IMR-90 (cell line): Measurements from ENCODE around the gene APOA4.

Source experiments
- BHLHE40 ChIP-seq: fragments of 150-350 bp; IDR thresholded peaks from 2 replicates; pipeline ENCODE4 v1.6.1; 2016; ENCODE audit warnings: mild to moderate bottlenecking, low read depth, low read length
- CTCF ChIP-seq: conservative IDR thresholded peaks from 2 replicates; pipeline ENCODE4 v1.5.1; 2012; ENCODE audit warnings: mild to moderate bottlenecking, low read depth, low read length, improper control_type of control experiment
- FOS ChIP-seq: fragments of 150-350 bp; IDR thresholded peaks from 2 replicates; pipeline ENCODE4 v1.6.1; 2016; ENCODE audit warnings: low read depth, low read length
- MXI1 ChIP-seq: IDR thresholded peaks from 2 replicates; pipeline ENCODE4 v1.6.1; 2012; ENCODE audit warnings: low read depth, mild to moderate bottlenecking, low read length, moderate library complexity, borderline replicate concordance
- POLR2A ChIP-seq: IDR thresholded peaks from 2 replicates; pipeline ENCODE4 v1.6.1; 2012; ENCODE audit warnings: mild to moderate bottlenecking, low read depth, low read length
- RCOR1 ChIP-seq: IDR thresholded peaks from 2 replicates; pipeline ENCODE4 v1.6.1; 2012; ENCODE audit warnings: mild to moderate bottlenecking, low read length, improper control_type of control experiment; ENCODE audit not compliant: insufficient replicate concordance
- RFX5 ChIP-seq: IDR thresholded peaks from 2 replicates; pipeline ENCODE4 v1.8.0; 2012; ENCODE audit warnings: low read depth, mild to moderate bottlenecking, low read length, moderate library complexity
- SMC3 ChIP-seq: fragments of 150-350 bp; IDR thresholded peaks from 2 replicates; pipeline ENCODE4 v1.6.1; 2016; ENCODE audit warnings: low read depth, mild to moderate bottlenecking, antibody characterized with exemption, low read length, moderate library complexity
- TF ChIP-seq, protein P1 (sequence below): fragments of 150-350 bp; IDR thresholded peaks from 2 replicates; pipeline ENCODE4 v1.6.1; 2017; ENCODE audit warnings: mild to moderate bottlenecking, antibody characterized with exemption, low read length, low read depth
- TF ChIP-seq, protein P2 (sequence below): fragments of 150-350 bp; IDR thresholded peaks from 2 replicates; pipeline ENCODE4 v1.6.1; 2016; ENCODE audit warnings: low read depth, mild to moderate bottlenecking, low read length, moderate library complexity, borderline replicate concordance

DNA sequence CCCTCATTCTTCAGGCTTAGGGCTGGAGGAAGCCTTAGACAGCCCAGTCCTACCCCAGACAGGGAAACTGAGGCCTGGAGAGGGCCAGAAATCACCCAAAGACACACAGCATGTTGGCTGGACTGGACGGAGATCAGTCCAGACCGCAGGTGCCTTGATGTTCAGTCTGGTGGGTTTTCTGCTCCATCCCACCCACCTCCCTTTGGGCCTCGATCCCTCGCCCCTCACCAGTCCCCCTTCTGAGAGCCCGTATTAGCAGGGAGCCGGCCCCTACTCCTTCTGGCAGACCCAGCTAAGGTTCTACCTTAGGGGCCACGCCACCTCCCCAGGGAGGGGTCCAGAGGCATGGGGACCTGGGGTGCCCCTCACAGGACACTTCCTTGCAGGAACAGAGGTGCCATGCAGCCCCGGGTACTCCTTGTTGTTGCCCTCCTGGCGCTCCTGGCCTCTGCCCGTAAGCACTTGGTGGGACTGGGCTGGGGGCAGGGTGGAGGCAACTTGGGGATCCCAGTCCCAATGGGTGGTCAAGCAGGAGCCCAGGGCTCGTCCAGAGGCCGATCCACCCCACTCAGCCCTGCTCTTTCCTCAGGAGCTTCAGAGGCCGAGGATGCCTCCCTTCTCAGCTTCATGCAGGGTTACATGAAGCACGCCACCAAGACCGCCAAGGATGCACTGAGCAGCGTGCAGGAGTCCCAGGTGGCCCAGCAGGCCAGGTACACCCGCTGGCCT lies 7.2 kb upstream of the APOA4 start:
- no peak for TF ChIP-seq CTCF
- no peak for TF ChIP-seq FOS
- no peak for TF ChIP-seq MXI1
- no peak for TF ChIP-seq RCOR1
- TF ChIP-seq SMC3: no peak
- no peak for TF ChIP-seq POLR2A
- TF ChIP-seq RFX5: no peak
- no peak for TF ChIP-seq BHLHE40
- TF ChIP-seq, protein P1, sequence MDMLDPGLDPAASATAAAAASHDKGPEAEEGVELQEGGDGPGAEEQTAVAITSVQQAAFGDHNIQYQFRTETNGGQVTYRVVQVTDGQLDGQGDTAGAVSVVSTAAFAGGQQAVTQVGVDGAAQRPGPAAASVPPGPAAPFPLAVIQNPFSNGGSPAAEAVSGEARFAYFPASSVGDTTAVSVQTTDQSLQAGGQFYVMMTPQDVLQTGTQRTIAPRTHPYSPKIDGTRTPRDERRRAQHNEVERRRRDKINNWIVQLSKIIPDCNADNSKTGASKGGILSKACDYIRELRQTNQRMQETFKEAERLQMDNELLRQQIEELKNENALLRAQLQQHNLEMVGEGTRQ: no peak
- TF ChIP-seq, protein P2, sequence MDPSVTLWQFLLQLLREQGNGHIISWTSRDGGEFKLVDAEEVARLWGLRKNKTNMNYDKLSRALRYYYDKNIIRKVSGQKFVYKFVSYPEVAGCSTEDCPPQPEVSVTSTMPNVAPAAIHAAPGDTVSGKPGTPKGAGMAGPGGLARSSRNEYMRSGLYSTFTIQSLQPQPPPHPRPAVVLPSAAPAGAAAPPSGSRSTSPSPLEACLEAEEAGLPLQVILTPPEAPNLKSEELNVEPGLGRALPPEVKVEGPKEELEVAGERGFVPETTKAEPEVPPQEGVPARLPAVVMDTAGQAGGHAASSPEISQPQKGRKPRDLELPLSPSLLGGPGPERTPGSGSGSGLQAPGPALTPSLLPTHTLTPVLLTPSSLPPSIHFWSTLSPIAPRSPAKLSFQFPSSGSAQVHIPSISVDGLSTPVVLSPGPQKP: no peak
